ENCODE results near the gene DOCK2. TPM values are rescaled to one million over a fixed set of nuclear protein-coding genes. Genes with fewer than 3 reads are reported as not detected.

The DOCK2 gene
- total and polyA plus RNA-seq, 2 donors (not counting 3 experiments of a cell fraction or from before 2014, with no cell fraction given), result 0.62 to 4.8 TPM

DNA sequence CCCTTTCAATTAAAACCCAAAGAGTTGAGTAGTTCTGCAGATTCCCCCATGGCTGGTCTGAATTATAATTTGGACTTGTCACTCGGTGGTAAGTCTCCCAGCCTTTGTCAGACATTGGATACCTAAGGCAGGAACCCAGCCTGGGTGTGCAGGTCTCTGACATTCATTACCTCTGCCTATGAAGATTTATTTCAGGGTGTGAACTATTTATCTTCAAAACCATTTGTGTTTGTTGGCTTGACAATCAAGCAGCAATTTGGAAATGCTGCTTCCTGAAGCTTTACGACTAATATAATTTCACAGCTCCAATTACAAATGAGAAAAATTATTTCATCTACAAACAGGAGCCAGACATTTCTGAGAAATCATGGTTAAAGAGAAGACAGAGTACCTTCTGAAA is 160.5 kb downstream of the DOCK2 start:
- DNase-seq (ENCODE audit: low read depth, low spot score), result no peak
- POLR2A ChIA-PET, result no interaction called here

DNA sequence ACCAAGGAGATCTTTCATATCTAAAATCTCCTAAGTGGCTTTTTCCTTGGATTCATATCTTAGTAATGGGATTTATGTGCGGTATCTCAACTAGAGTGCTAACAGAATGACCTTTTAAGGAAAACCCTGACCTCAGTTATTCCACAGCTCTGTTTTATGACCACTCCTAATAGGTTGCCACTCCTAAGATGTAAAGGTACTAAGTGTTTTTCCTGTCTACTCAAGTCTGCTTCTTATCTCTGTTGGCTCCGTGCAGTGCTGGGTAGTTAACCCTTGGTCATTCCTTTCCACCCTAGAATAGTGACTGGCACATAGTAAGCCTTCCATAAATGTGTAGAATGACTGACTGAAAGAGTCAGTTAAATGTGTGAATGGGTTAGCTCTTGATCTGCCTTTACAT is 161.4 kb downstream of the DOCK2 start:
- Histone ChIP-seq H3K27ac (ENCODE audit: insufficient read depth, low read depth, low read length) (no peak overlapping the region), H3K36me3 (ENCODE audit: control insufficient read depth in 2 of 2, extremely low read depth in 1 of 2, insufficient read depth in 2 of 2, low read length in 2 of 2) (no peaks in the 10 kb centered on the region), H3K4me3 (replicated peaks in 1 of 3; ENCODE audit: insufficient read depth in 1 of 3, low read depth in 1 of 3, low read length in 3 of 3) (no peak overlapping the region), H4K20me1 (replicated peaks; ENCODE audit: control insufficient read depth, extremely low read depth, insufficient read depth, low read length) (no peaks in the 10 kb centered on the region), H2AFZ (ENCODE audit: low read depth, low read length) (no peak overlapping the region), H3K9ac (replicated peaks; ENCODE audit: extremely low read depth, insufficient read depth, low read length) (no peak overlapping the region), H3K4me1 (ENCODE audit: control insufficient read depth, extremely low read depth, insufficient read depth, low read length) (no peaks in the 10 kb centered on the region), H3K9me1 (replicated peaks; ENCODE audit: control insufficient read depth, extremely low read depth, insufficient read depth, low read length) (no peaks in the 10 kb centered on the region), H3K9me3 (replicated peaks; ENCODE audit: control insufficient read depth, insufficient read depth, low read length) (no peaks in the 10 kb centered on the region), H3K4me2 (ENCODE audit: insufficient read depth, low read length) (no peak overlapping the region), H3K79me2 (ENCODE audit: control insufficient read depth, insufficient read depth, low read length) (no peaks in the 10 kb centered on the region), H3K27me3 (ENCODE audit: control insufficient read depth in 2 of 2, insufficient read depth in 2 of 2, low read length in 2 of 2) (peaks cover 0 to 3% of the 10 kb centered on the region in 2 experiments)
- no TSS peak for BruUV-seq (replicated peaks)
- no peak for TF ChIP-seq JUN (IDR thresholded peaks at IDR 0.05; ENCODE audit: borderline replicate concordance, insufficient read depth, insufficient read length, low read depth)
- TF ChIP-seq, protein P1, sequence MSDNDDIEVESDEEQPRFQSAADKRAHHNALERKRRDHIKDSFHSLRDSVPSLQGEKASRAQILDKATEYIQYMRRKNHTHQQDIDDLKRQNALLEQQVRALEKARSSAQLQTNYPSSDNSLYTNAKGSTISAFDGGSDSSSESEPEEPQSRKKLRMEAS (IDR thresholded peaks at IDR 0.05; ENCODE audit: insufficient read depth, insufficient read length), result no peak
- no peak for TF ChIP-seq GATA2 (IDR thresholded peaks at IDR 0.05; ENCODE audit: insufficient read depth, insufficient read length, low read depth, low read length)
- no peak for TF ChIP-seq POLR2AphosphoS5 (IDR thresholded peaks at IDR 0.05; ENCODE audit: insufficient read depth, low read depth, low read length)
- TF ChIP-seq, protein P2, sequence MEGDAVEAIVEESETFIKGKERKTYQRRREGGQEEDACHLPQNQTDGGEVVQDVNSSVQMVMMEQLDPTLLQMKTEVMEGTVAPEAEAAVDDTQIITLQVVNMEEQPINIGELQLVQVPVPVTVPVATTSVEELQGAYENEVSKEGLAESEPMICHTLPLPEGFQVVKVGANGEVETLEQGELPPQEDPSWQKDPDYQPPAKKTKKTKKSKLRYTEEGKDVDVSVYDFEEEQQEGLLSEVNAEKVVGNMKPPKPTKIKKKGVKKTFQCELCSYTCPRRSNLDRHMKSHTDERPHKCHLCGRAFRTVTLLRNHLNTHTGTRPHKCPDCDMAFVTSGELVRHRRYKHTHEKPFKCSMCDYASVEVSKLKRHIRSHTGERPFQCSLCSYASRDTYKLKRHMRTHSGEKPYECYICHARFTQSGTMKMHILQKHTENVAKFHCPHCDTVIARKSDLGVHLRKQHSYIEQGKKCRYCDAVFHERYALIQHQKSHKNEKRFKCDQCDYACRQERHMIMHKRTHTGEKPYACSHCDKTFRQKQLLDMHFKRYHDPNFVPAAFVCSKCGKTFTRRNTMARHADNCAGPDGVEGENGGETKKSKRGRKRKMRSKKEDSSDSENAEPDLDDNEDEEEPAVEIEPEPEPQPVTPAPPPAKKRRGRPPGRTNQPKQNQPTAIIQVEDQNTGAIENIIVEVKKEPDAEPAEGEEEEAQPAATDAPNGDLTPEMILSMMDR (IDR thresholded peaks at IDR 0.05; ENCODE audit: extremely low read depth in 1 of 2, insufficient read depth in 1 of 2, low read depth in 1 of 2, low read length in 2 of 2), result no peak
- TF ChIP-seq EZH2 (IDR thresholded peaks at IDR 0.05; ENCODE audit: borderline replicate concordance, low read depth, low read length, severe bottlenecking), result no peak
- no peak for TF ChIP-seq MYC (IDR thresholded peaks at IDR 0.05; ENCODE audit: low read depth, low read length)
- TF ChIP-seq FOS (IDR thresholded peaks at IDR 0.05; ENCODE audit: borderline replicate concordance, insufficient read depth, low read length), result no peak
- TF ChIP-seq POLR2A (IDR thresholded peaks at IDR 0.05; ENCODE audit: low read depth, low read length), result no peak
- intact Hi-C loops (cut with micrococcal nuclease), result no loop called here
- FAIRE-seq, result no peak
- no peak for DNase-seq (ENCODE audit: low read depth, low spot score)
- dilution Hi-C loops (cut with MboI; ENCODE audit: extremely low pct_ligation_motif_present, low sequenced_read_pairs), result no loop called here
- POLR2A ChIA-PET, result no interaction called here
- CTCF ChIA-PET, result interaction anchor here (1.1 to 1.8 kb wide), 2 partner anchors 20 to 272 kb away, joined by 3 to 4 read pairs; no protein-coding TSS in a partner anchor

More for the DNA sequence above, 160.5 kb downstream of the DOCK2 start:
- no TSS peak for BruUV-seq (replicated peaks)
- Histone ChIP-seq H2AFZ (ENCODE audit: low read depth, low read length) (no peak overlapping the region), H4K20me1 (replicated peaks; ENCODE audit: control insufficient read depth, extremely low read depth, insufficient read depth, low read length) (no peaks in the 10 kb centered on the region), H3K79me2 (ENCODE audit: control insufficient read depth, insufficient read depth, low read length) (no peaks in the 10 kb centered on the region), H3K4me3 (replicated peaks in 1 of 3; ENCODE audit: insufficient read depth in 1 of 3, low read depth in 1 of 3, low read length in 3 of 3) (no peak overlapping the region), H3K9me3 (replicated peaks; ENCODE audit: control insufficient read depth, insufficient read depth, low read length) (no peaks in the 10 kb centered on the region), H3K4me1 (ENCODE audit: control insufficient read depth, extremely low read depth, insufficient read depth, low read length) (no peaks in the 10 kb centered on the region), H3K36me3 (ENCODE audit: control insufficient read depth in 2 of 2, extremely low read depth in 1 of 2, insufficient read depth in 2 of 2, low read length in 2 of 2) (no peaks in the 10 kb centered on the region), H3K27me3 (ENCODE audit: control insufficient read depth in 2 of 2, insufficient read depth in 2 of 2, low read length in 2 of 2) (peaks cover 0 to 3% of the 10 kb centered on the region in 2 experiments), H3K9me1 (replicated peaks; ENCODE audit: control insufficient read depth, extremely low read depth, insufficient read depth, low read length) (no peaks in the 10 kb centered on the region), H3K27ac (ENCODE audit: insufficient read depth, low read depth, low read length) (no peak overlapping the region), H3K9ac (replicated peaks; ENCODE audit: extremely low read depth, insufficient read depth, low read length) (no peak overlapping the region), H3K4me2 (ENCODE audit: insufficient read depth, low read length) (no peak overlapping the region)
- intact Hi-C loops (cut with micrococcal nuclease), result no loop called here
- no peak for FAIRE-seq
- CTCF ChIA-PET, result interaction anchor here (1.1 to 1.8 kb wide), 3 partner anchors 8 to 273 kb away, joined by 3 to 4 read pairs (median 3); no protein-coding TSS in a partner anchor
- TF ChIP-seq FOS (IDR thresholded peaks at IDR 0.05; ENCODE audit: borderline replicate concordance, insufficient read depth, low read length) (no peak), GATA2 (IDR thresholded peaks at IDR 0.05; ENCODE audit: insufficient read depth, insufficient read length, low read depth, low read length) (no peak)
- TF ChIP-seq, protein P2 (IDR thresholded peaks at IDR 0.05; ENCODE audit: extremely low read depth in 1 of 2, insufficient read depth in 1 of 2, low read depth in 1 of 2, low read length in 2 of 2), result no peak
- dilution Hi-C loops (cut with MboI; ENCODE audit: extremely low pct_ligation_motif_present, low sequenced_read_pairs), result no loop called here
